GM18499 (cell line): Measurements from ENCODE around the gene PABPN1L.

Source experiments
- ATAC-seq: cut with Tn5 transposase; IDR thresholded peaks from one replicate; pipeline ENCODE4 v1.9.1; 2021; ENCODE audit warnings: moderate number of reproducible peaks; ENCODE audit not compliant: insufficient read depth, unreplicated experiment

The PABPN1L gene

GRCh38 chr16:88866151-88866920, at the start of gene PABPN1L:
Gene PABPN1L (minus strand): TSS chr16:88866660. CDS start chr16:88866606, 54 bp downstream.
- no peak for ATAC-seq

- ATAC-seq, result no peak
Measured at GRCh38 chr16:88915639-88916327, 49.3 kb upstream of the PABPN1L start.

GRCh38 chr16:88914750-88915368, 48.4 kb upstream of the PABPN1L start:
- ATAC-seq, result no peak

- no peak for ATAC-seq
Measured at GRCh38 chr16:88913870-88914269, 47.4 kb upstream of the PABPN1L start.

GRCh38 chr16:88913001-88913612, 46.6 kb upstream of the PABPN1L start:
- no peak for ATAC-seq

- no peak for ATAC-seq
Measured at GRCh38 chr16:88912556-88912955, 46.1 kb upstream of the PABPN1L start.

GRCh38 chr16:88911946-88912310, 45.5 kb upstream of the PABPN1L start:
- no peak for ATAC-seq

- no peak for ATAC-seq
Measured at GRCh38 chr16:88911136-88911945, 44.9 kb upstream of the PABPN1L start.

- ATAC-seq, result no peak
Measured at GRCh38 chr16:88910284-88911135, 44.0 kb upstream of the PABPN1L start.

- no peak for ATAC-seq
Measured at GRCh38 chr16:88909431-88910210, 43.2 kb upstream of the PABPN1L start.

- ATAC-seq, result no peak
Measured at GRCh38 chr16:88908307-88908706, 41.8 kb upstream of the PABPN1L start.

- ATAC-seq, result no peak
Measured at GRCh38 chr16:88907768-88908167, 41.3 kb upstream of the PABPN1L start.

- ATAC-seq, result no peak
Measured at GRCh38 chr16:88906535-88907105, 40.2 kb upstream of the PABPN1L start.

GRCh38 chr16:88906020-88906419, 39.6 kb upstream of the PABPN1L start:
- no peak for ATAC-seq

GRCh38 chr16:88905563-88905962, 39.1 kb upstream of the PABPN1L start:
- no peak for ATAC-seq

GRCh38 chr16:88904676-88905365, 38.4 kb upstream of the PABPN1L start:
- ATAC-seq, result no peak

- ATAC-seq, result no peak
Measured at GRCh38 chr16:88903267-88903666, 36.8 kb upstream of the PABPN1L start.

GRCh38 chr16:88902744-88903143, 36.3 kb upstream of the PABPN1L start:
- ATAC-seq, result no peak
